ENCODE measurements around the gene MAGI1.
"Not testable (repeated sequence)": the region's sequence is repeated elsewhere in the genome, so short reads cannot be mapped to it uniquely, and the experiment has no call there.

MAGI1 gene

GRCh38 chr3:65877160-65877559 is 161.6 kb downstream of the MAGI1 start:
- no peaks in the 10 kb centered on the region for H3K9me3 ChIP-seq (ENCODE audit: control insufficient read depth, insufficient read depth, low read length)
- peaks cover 15% of the 10 kb centered on the region for H3K4me1 ChIP-seq (ENCODE audit: insufficient read depth, low read length)
- no peak overlapping the region for H3K9ac ChIP-seq (ENCODE audit: low read depth, low read length)
- no peaks in the 10 kb centered on the region for H3K36me3 ChIP-seq (ENCODE audit: insufficient read depth, low read length)

- H3K36me3 ChIP-seq (ENCODE audit: insufficient read depth, low read length), result no peaks in the 10 kb centered on the region
- H3K9ac ChIP-seq (ENCODE audit: low read depth, low read length), result no peak overlapping the region
- no peaks in the 10 kb centered on the region for H3K9me3 ChIP-seq (ENCODE audit: control insufficient read depth, insufficient read depth, low read length)
- H3K4me1 ChIP-seq (ENCODE audit: insufficient read depth, low read length), result peaks cover 18% of the 10 kb centered on the region
Measured at GRCh38 chr3:65876028-65876420, 162.7 kb downstream of the MAGI1 start.

- Histone ChIP-seq H3K36me3 (ENCODE audit: insufficient read depth, low read length) (no peaks in the 10 kb centered on the region), H3K9ac (ENCODE audit: low read depth, low read length) (no peak overlapping the region), H3K4me1 (ENCODE audit: insufficient read depth, low read length) (peaks cover 18% of the 10 kb centered on the region), H3K9me3 (ENCODE audit: control insufficient read depth, insufficient read depth, low read length) (no peaks in the 10 kb centered on the region)
Measured at GRCh38 chr3:65875393-65876027, 163.2 kb downstream of the MAGI1 start.

- peaks cover 11% of the 10 kb centered on the region; the same call in 1 of the 2 replicates for H3K4me1 ChIP-seq (ENCODE audit: insufficient read depth, low read length)
- H3K9ac ChIP-seq (ENCODE audit: low read depth, low read length), result no peak overlapping the region
- H3K36me3 ChIP-seq (ENCODE audit: insufficient read depth, low read length), result no peaks in the 10 kb centered on the region
- no peaks in the 10 kb centered on the region for H3K9me3 ChIP-seq (ENCODE audit: control insufficient read depth, insufficient read depth, low read length)
Measured at GRCh38 chr3:65873869-65874268, 164.8 kb downstream of the MAGI1 start.

- Histone ChIP-seq H3K9me3 (ENCODE audit: control insufficient read depth, insufficient read depth, low read length) (no peaks in the 10 kb centered on the region), H3K4me1 (ENCODE audit: insufficient read depth, low read length) (0 out of 2 replicates have a peak, but pooled peaks cover 8% of the 10 kb centered on the region), H3K9ac (ENCODE audit: low read depth, low read length) (no peak overlapping the region), H3K36me3 (ENCODE audit: insufficient read depth, low read length) (no peaks in the 10 kb centered on the region)
Measured at GRCh38 chr3:65873028-65873427, 165.7 kb downstream of the MAGI1 start.

- H3K9ac ChIP-seq (ENCODE audit: low read depth, low read length), result no peak overlapping the region
- H3K4me1 ChIP-seq (ENCODE audit: insufficient read depth, low read length), result 0 out of 2 replicates have a peak, but pooled peaks cover 8% of the 10 kb centered on the region
- H3K36me3 ChIP-seq (ENCODE audit: insufficient read depth, low read length), result no peaks in the 10 kb centered on the region
- H3K9me3 ChIP-seq (ENCODE audit: control insufficient read depth, insufficient read depth, low read length), result no peaks in the 10 kb centered on the region
Measured at GRCh38 chr3:65871305-65872141, 167.2 kb downstream of the MAGI1 start.

GRCh38 chr3:65869798-65870197 is 168.9 kb downstream of the MAGI1 start:
- Histone ChIP-seq H3K4me1 (ENCODE audit: insufficient read depth, low read length) (0 out of 2 replicates have a peak, but pooled peaks cover 8% of the 10 kb centered on the region), H3K36me3 (ENCODE audit: insufficient read depth, low read length) (no peaks in the 10 kb centered on the region), H3K9ac (ENCODE audit: low read depth, low read length) (no peak overlapping the region), H3K9me3 (ENCODE audit: control insufficient read depth, insufficient read depth, low read length) (no peaks in the 10 kb centered on the region)

- 0 out of 2 replicates have a peak, but pooled peaks cover 8% of the 10 kb centered on the region for H3K4me1 ChIP-seq (ENCODE audit: insufficient read depth, low read length)
- no peaks in the 10 kb centered on the region for H3K36me3 ChIP-seq (ENCODE audit: insufficient read depth, low read length)
- no peaks in the 10 kb centered on the region for H3K9me3 ChIP-seq (ENCODE audit: control insufficient read depth, insufficient read depth, low read length)
Measured at GRCh38 chr3:65867463-65868210, 171.1 kb downstream of the MAGI1 start.

GRCh38 chr3:65864357-65864904 is 174.3 kb downstream of the MAGI1 start:
- Histone ChIP-seq H3K9ac (ENCODE audit: low read depth, low read length) (no peak overlapping the region), H3K4me1 (ENCODE audit: insufficient read depth, low read length) (no peaks in the 10 kb centered on the region), H3K9me3 (ENCODE audit: control insufficient read depth, insufficient read depth, low read length) (no peaks in the 10 kb centered on the region), H3K36me3 (ENCODE audit: insufficient read depth, low read length) (no peaks in the 10 kb centered on the region)

More at GRCh38 chr3:65867463-65868210, 171.1 kb downstream of the MAGI1 start:
- H3K9ac ChIP-seq (ENCODE audit: low read depth, low read length), result no peak overlapping the region

- H3K36me3 ChIP-seq (ENCODE audit: insufficient read depth, low read length), result no peaks in the 10 kb centered on the region
- no peaks in the 10 kb centered on the region for H3K4me1 ChIP-seq (ENCODE audit: insufficient read depth, low read length)
- H3K9me3 ChIP-seq (ENCODE audit: control insufficient read depth, insufficient read depth, low read length), result no peaks in the 10 kb centered on the region
- H3K9ac ChIP-seq (ENCODE audit: low read depth, low read length), result no peak overlapping the region
Measured at GRCh38 chr3:65861718-65862117, 177.0 kb downstream of the MAGI1 start.

- H3K36me3 ChIP-seq (ENCODE audit: insufficient read depth, low read length); H3K9ac ChIP-seq (ENCODE audit: low read depth, low read length); H3K4me1 ChIP-seq (ENCODE audit: insufficient read depth, low read length); H3K9me3 ChIP-seq (ENCODE audit: control insufficient read depth, insufficient read depth, low read length): not testable (repeated sequence)
Measured at GRCh38 chr3:65859612-65860011, 179.1 kb downstream of the MAGI1 start.

GRCh38 chr3:65858749-65859148 is 180.0 kb downstream of the MAGI1 start:
- Histone ChIP-seq H3K9ac (ENCODE audit: low read depth, low read length) (no peak overlapping the region), H3K4me1 (ENCODE audit: insufficient read depth, low read length) (peaks cover 9% of the 10 kb centered on the region), H3K9me3 (ENCODE audit: control insufficient read depth, insufficient read depth, low read length) (no peaks in the 10 kb centered on the region), H3K36me3 (ENCODE audit: insufficient read depth, low read length) (no peaks in the 10 kb centered on the region)

GRCh38 chr3:65857327-65857726 is 181.4 kb downstream of the MAGI1 start:
- no peaks in the 10 kb centered on the region for H3K36me3 ChIP-seq (ENCODE audit: insufficient read depth, low read length)
- H3K4me1 ChIP-seq (ENCODE audit: insufficient read depth, low read length), result peaks cover 9% of the 10 kb centered on the region
- H3K9me3 ChIP-seq (ENCODE audit: control insufficient read depth, insufficient read depth, low read length), result no peaks in the 10 kb centered on the region
- no peak overlapping the region for H3K9ac ChIP-seq (ENCODE audit: low read depth, low read length)

GRCh38 chr3:65856907-65857306 is 181.8 kb downstream of the MAGI1 start:
- Histone ChIP-seq H3K9me3 (ENCODE audit: control insufficient read depth, insufficient read depth, low read length) (no peaks in the 10 kb centered on the region), H3K4me1 (ENCODE audit: insufficient read depth, low read length) (peaks cover 9% of the 10 kb centered on the region), H3K36me3 (ENCODE audit: insufficient read depth, low read length) (no peaks in the 10 kb centered on the region), H3K9ac (ENCODE audit: low read depth, low read length) (no peak overlapping the region)
